Stimulated activated CD4-positive, alpha-beta T cell treated with anti-CD3 and anti-CD28 coated beads, Interleukin-2, amount 100 ng/mL, for 4 hours (primary cell): ENCODE data around the gene ANKH.
A peak's percentile ranks its signal among the peaks of the same experiment; 100 is the strongest.

ENCODE experiments used
- DNase-seq: peaks from one replicate; pipeline ENCODE4 v3.0.0-alpha.2; 2020; ENCODE audit warnings: low read depth

Gene ANKH

DNA sequence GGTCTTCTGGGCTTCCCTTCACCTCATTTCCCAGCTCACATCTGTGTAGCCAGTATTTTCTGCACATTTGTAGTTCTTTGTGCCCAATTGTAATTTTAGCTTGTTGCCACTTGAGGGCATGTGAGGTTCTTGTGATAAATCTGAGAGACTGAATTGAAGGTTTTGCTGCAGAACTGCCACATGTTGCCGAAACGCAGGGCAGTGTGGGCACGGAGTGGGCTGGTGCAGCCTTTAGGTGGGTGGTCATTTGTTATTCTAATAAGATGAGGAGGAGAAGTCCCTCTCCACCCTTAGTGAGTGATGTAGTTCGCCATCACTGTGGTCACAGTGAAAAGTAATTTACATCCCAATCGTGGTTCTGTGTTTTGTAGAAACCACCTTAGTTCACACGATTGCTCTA lies 185.8 kb downstream of the ANKH start:
- DNase-seq, result peak; percentile 25

DNA sequence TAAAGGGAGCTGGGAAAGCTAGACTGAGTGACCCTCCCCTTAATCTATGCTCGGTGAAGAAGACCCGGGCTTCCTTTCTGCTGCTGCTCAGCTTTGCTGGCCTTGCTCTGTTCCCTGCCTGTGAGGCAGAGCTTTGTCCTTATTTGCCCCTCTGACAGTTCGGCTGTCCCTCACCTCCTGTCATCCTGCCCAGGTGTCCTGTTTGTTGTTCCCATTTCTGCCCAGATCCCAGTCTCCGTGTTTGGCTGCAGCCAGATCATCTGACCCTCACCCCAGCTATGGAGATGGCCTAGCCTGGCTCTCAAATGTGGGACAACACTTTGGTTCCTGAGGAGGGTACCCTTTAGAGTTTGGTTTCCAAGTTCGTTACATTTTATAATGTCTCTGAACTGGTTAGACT lies 186.8 kb downstream of the ANKH start:
- DNase-seq, result no peak

DNA sequence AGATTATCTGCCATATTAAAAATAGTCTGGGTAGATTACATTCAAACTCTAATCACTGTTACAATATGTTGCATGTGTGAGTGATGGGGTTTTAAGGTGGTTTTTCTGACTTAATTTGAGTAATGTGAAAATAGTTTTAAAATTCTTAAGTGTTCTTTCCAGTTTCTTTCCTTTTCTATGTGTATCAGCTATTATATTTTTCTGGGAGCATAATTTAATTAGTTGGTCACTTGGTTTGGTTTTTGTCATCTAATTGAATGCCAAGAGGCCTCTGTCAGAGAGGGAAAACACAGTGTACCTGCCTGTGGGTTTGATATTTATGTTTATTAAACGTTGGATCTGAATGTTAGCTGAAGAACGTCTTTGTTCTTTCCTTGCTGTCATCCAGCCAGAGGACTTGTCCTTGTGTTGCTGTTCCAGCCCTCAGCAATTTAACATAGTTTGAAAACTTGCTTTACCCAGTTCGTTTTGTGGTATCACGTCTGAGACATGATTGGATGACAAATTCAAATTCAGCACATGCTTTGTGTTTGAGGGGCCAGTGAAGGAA lies 187.6 kb downstream of the ANKH start:
- no peak for DNase-seq

DNA sequence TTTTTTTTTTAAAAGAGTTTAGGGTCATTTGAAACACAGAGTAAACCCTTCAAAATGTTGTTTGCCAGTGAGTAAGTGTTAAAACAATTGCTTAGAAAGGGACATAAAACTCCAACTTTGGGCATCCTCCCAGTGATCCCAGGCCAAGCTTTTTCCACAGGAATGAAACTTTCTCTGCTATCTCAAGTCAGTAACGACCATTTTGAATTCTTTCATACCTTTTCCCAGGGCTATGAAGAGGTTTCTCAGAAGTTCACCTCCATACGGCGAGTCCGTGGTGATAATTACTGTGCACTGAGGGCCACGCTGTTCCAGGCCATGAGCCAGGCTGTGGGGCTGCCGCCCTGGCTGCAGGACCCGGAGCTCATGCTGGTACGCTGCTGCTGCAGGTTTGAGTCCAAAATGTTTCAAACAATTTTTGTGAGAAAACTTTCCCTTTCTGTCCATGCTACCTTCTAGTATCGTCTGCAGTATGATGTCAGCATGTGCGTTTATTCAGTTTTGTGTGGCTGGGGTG lies 190.3 kb downstream of the ANKH start:
- DNase-seq, result no peak

DNA sequence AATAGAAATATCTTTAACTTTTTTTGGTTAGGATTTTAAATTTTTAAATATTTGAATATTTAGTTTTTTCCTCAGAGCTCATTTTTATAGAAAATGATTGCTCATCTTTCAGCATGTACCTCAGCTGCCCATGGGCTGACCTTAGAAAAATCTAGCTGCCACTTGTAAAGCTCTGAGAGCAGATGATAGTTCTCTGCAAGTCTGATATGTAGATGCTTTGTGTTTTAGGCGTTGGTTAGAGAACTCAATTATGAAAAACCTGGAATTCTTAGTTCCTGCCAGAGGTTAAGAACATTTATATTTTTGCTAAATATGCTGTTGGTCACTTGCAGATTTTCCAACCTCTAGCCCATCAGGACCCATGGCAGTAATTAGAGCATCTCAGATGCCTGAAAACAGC lies 192.0 kb downstream of the ANKH start:
- DNase-seq, result no peak

DNA sequence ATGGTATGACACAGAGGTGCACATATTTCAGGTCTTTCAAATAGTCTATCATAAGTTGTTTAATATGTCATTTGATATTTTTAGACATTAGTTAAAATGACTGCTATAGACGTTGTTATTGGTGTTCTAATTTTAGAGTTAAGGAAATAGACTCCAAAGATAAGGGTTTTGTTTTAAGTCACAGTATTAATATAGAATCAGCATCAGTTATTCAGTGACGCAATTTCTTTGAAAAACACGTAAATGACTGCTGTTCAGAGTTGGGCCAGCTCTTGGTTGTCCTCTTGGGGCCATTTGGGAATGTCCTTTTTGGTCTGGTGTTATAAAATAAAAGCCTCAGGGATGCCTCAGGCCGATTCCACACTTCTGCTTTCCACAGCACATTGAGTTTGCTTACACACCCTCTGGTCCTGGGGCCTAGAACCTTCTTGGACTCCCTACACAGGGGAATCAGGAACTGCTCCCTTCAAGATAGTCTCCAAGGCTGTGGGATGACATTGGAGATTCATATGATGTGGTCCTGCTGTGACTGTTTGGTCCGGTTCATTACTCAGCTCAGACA lies 192.7 kb downstream of the ANKH start:
- no peak for DNase-seq

DNA sequence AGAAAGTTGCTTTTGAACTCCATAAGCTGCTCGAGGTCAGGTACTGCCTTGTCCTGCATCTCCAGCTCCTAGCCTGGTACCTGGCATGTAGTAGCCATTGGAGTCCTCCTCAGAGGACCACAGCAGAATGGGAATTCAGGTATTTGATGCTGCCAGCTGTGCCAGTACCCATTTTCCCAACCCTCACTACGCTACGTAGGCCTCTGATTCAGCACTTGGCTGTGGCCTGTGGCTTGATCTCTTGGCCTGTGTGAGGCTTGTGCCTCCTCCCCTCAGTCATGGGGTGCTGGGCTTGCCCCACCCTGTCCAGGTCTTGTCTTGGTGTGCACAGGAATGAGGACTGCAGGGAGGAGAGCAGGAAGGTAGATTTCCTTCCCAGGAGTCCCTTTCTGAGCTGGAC lies 195.3 kb downstream of the ANKH start:
- no peak for DNase-seq

DNA sequence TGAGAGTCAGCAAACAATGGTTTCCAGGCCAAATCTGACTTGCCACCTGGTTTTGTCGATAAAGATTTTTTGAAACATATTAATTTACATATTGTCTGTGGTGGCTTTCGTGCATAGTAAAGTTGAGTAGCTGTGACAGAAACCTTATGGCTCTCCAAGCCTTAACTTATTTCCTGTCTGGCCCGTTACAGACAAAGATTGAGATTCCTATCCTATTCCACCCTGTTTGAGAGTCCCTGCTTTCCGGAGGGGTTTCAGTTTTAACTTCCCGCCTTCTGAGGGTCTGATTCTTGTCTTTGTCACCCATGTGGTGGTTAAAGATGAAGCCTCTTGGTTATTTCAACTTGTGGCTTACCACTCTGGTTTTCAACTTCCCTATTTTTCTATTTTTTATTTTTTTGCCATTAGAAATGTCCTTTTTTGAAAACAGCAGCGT lies 195.7 kb downstream of the ANKH start:
- no peak for DNase-seq

DNA sequence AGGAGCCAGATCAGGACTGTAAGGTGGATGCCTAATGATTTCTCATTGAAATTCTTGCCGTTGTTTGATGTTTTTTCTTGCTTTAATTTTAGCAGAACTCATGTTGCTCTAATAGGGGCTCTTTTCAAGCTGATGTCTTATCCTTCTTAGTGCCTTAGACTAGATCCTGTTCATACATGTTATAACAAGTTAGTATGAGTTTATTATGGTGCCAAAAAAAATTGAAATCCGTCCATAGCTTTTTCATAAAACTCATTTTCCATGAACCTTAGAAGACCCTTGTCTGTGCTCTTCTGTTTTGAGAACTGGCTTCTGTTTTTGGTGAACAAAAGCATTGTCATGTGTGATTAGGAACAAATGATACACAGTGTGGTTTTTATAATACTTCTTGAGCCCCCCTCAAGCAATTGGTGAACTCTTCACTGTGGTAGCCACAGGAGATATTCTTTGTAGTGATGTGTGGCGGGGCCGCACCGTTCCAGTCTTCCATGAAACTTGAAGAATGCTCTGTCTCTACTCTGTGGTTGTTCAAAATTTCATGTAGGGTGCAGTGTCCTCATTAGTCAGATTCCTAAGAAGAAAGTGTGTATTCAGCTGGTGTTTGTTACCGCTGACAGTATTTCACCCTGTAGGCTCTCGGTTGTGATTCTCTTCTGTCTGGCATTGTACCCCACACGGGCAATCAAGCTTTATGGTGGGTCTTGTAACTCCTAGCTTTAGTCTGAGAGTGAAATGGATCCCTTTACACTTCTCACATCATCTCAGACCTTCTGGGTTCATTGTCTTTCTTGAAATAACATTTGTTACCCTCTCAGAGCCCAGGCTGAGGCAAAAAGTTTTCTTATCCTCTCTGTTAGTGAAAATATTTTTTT lies 196.4 kb downstream of the ANKH start:
- no peak for DNase-seq

DNA sequence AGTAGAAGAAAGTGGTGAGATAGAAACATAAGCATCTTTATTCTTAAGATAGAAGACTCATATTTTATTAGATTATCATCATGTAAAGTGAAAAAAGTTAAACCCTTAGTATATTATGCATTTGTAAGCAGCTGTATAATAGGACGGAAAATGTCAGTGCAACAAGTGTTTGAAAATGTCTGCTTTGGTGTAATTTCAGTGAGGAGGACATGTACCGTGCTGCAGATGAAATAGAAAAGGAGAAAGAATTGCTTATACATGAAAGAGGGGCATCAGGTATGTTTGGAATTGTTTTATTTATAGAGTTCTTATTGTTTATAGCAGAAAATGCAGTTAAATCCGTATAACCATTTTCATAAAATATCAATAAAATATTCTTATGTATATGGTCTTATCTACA lies 198.1 kb downstream of the ANKH start:
- DNase-seq, result no peak

DNA sequence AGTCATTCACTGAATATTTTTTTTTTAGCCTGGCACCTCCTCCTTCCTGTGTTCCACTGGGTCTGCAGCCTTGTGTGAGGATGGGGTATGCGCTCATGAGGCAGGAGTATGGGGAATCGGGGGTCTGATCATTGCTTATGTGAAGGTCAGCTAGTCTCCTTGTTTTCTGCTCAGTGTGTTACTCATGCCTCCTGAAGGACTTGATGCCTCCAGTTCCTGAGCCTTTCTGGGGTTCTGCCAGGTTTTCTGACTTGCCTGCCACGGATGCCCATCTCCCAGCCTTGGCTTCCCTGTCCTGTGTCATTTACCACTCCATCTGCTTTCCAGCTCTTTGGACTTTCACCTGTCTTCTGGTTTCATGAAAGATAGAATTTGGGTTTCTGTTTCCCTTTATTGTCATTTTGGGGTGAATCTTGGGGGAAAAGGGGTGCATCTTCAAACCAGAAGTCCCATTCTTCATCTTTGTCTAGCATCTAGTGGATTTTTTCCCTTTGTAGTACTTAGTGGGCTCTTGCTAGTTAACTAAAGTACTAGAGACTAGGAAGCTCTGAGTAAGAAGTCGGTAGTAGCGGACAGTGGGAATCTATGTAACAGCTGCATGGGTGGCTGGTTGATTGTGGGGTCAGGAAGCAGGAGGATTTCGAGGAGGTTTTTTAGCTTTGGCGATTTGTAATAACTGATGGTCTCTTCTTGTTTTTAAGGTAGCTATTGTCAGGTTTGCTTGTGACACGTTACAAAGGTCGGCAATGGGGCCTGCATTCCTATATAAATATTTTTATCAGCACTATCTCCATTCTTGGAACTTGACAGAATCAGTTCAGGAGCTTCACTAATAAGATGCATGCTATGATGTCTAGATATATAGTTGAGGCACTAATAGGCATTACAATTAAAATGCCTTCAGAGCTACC lies 198.8 kb downstream of the ANKH start:
- DNase-seq, result no peak

DNA sequence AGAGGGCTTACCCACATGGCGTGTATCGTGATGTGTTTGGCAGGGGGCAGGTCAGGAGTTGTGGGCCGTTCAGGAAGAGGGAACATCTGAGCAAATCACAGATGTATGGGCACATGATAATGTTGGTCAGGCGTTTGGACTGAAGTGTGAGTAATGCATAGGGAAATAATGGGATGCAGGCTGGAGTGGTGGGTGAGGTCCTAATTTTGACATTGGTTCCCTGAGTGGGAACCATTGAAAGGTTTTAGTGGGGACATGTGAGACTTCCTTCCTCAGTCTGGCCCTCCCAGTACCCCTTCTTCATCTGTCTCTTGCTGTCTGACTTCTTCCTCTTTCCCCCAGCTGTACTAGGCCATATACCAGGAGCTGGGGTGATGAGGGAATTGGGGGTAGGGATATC lies 199.5 kb downstream of the ANKH start:
- no peak for DNase-seq

DNA sequence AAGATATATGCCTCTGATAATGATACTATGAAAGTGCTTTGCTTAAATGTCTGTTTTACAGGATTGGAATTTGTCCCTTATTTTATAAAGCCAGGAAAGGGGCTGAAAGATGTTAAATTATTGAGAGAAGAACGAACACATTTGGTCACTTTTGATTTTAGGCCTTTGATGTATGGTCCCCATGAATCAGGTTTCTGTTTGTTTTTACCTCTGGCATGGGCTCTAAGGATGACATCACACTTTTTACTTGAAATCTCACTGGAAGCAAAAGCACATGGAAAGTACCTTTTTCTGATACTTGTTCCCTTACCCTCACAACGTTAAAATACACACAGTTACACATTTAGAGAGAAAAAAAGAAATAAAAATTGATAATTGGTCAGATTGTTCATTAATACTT lies 200.2 kb downstream of the ANKH start:
- no peak for DNase-seq

DNA sequence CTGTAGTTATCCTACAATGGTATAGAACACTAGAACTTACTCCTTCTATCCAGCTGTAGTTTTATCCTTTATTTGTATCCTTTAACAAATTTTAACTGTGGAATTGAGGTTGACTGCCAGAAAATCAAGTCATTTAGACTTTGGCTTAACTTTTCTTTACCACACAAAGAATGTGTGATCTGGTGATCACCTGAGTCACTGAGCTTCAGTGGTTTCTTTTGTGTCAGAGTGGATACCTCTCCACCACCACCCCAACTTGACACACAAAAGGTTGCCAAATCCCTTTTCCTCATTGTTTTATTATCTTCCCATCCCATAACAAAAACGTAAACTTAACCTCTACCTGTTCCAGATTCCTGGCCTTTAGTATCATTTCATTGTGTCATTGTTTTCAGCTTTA lies 201.6 kb downstream of the ANKH start:
- DNase-seq, result no peak

DNA sequence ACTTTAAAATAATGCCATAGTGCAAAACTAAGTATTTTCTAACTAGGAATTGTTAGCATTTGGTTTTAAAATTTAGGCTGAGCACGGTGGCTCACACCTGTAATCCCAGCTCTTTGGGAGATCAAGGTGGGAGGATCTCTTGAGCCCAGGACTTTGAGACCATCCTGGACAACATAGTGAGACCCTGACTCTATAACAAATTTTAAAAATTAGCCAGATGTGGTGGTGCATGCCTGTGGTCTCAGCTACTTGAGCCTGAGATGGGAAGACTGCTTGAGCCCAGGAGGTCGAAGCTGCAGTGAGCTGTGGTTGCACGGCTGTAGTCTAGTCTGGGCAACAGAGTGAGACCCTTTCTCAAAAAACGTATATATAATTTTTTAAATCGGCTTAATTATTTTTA lies 202.2 kb downstream of the ANKH start:
- DNase-seq, result no peak

DNA sequence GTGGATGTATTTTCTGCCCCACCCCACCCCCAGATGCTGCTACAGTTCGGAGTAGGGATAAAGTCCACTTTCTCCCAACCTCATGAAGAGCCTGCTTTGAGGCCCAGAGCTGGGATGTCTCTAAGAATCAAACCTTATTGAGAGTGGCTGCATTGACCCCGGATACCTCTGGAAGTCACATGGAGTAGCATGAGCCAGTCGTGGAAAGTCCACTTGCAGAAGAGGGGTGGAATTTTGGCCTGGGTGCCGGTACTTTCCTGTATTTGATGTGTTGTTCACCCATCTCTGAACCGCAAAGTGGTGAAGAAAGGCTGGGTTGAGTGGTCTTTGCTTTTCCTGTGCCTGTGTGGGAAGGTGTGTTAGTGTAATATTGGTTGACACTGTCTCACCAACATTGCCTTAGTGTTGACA lies 203.4 kb downstream of the ANKH start:
- DNase-seq, result no peak

DNA sequence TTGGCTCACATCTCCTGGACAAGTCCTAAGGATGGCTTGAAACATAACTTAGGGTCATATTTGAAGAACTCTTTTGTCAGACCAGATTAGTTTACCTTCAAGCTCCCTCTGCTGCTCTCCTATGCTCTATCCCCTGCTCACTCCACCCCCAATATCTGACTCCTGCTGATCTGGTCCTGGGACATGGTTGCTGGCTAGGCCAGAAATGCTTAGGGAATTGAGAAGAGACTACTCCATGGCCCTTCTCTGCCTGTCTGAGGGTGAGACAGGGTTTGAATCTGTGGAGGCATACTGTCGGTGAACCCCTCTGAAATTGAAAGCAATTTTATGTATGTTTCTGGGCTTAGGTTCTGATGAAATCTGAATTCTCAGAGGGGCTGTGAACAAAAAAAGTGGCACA lies 203.8 kb downstream of the ANKH start:
- DNase-seq, result no peak

DNA sequence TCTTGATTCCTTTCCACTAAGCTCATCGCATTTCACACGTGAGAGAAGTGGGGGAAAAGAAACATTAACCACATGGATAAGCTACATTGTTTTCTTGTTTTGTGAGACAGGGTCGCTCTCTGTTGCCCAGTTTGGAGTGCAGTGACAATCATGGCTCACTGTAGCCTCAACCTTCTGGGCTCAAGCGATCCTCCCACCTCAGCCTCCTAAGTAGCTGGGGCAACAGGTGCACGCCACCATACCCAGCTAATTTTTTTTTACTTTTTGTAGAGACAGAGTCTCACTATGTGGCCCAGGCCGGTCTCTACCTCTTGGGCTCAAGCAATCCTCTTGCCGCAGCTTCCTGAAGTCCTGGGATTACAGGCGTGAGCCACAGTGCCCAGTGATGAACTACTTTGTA lies 204.3 kb downstream of the ANKH start:
- DNase-seq, result no peak

DNA sequence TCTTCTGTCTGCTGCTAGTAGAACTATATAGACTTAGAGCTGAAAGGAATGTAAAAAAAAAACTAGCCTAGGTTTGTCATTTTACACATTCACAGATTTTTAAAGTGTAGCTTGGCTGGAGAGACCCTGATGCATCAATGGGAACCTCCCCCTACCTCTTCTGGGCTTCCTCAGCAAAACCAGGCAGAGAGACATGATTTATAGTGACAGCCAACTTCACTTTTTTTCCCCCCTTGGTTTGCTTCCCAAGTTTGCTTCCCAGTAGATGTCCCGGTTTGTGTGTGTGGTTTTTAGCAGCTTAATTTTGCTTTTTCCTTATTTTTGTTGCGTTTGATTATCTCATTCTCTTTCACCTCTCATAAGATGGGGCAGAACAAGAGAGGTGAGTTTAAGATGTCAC lies 205.2 kb downstream of the ANKH start:
- no peak for DNase-seq

DNA sequence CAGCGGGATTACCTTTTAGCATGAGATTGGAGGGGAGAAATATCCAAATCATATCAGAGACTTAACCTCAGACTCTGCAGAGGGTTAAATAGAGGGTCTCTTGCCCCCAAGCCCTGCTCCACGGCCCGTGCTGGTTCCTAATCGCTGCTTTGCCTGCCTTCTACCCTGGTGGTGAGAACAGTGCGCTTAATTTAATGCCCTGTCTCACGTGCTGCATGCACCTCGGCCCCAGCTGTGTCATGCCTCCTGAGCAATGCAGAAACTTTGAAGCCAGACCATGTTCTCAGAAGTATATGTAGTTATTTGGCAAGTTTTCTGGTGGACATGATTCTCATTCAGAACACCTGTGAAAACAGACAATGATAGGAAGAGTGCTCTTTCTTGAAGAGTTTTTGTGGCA lies 205.6 kb downstream of the ANKH start:
- peak; percentile 27 for DNase-seq

DNA sequence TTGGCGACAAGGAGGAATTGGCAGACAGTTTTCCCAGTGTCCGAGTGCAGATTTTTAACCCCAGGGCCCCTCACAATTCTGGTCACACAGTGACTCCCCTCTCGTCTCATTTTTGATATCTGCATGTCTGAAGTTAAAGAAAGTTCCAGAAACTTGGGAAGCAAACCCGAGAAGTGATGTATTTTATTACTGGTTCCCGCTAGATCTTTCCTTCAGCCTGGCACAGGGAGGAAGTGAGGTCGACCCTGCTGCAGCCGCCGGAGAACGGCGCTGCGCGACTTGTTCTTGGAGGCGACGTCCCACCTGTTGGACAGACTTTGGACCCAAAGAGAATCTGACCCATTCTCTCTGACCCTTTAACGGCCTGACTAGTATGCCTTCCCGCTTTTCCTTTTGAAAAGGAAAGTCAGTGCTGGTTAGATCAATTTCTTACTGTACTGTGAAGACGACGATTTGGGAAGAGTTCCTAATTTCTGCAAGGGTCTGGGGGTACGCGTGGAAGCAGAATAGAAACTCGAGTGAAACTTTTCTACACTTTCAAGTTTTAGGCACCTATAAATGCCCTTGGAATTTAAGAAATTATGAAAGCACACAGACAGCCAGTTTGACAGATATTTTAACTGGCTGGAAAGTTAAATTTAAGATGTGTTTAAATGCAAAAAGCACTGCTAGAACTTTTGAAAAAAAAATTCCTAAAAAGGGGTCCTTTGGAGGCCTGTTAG lies 206.3 kb downstream of the ANKH start:
- DNase-seq, result no peak
